C4-2B (cell line): Measurements from ENCODE around the gene SUPT16H.

Experiments
- ZFX ChIP-seq: fragments of 450-650 bp; IDR thresholded peaks from 2 replicates; pipeline ENCODE4 v1.6.1; 2017
- TF ChIP-seq, protein P1 (sequence below): fragments of 450-650 bp; conservative IDR thresholded peaks from 2 replicates; pipeline ENCODE4 v1.5.1; 2017; ENCODE audit warnings: mild to moderate bottlenecking

DNA sequence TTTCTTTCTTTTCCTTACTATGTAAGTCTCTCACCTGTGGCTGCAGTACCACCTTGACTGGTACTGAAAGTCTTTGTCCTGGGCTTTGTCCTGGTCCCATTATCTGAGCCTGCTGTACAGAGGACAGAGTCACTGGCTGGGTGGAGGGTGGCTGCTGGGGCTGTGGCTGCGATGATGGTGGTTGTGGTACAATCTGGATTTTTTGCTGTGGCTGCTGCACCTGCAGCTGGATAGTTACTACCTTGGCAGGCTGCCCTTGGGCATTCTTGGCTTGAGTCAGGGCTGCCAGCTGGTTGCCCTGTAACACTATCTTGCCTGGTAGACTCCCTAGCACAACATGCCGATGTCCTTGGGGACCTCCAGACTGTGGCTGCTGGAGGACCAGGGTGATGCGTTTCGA is 45.1 kb upstream of the SUPT16H start:
- TF ChIP-seq, protein P1, sequence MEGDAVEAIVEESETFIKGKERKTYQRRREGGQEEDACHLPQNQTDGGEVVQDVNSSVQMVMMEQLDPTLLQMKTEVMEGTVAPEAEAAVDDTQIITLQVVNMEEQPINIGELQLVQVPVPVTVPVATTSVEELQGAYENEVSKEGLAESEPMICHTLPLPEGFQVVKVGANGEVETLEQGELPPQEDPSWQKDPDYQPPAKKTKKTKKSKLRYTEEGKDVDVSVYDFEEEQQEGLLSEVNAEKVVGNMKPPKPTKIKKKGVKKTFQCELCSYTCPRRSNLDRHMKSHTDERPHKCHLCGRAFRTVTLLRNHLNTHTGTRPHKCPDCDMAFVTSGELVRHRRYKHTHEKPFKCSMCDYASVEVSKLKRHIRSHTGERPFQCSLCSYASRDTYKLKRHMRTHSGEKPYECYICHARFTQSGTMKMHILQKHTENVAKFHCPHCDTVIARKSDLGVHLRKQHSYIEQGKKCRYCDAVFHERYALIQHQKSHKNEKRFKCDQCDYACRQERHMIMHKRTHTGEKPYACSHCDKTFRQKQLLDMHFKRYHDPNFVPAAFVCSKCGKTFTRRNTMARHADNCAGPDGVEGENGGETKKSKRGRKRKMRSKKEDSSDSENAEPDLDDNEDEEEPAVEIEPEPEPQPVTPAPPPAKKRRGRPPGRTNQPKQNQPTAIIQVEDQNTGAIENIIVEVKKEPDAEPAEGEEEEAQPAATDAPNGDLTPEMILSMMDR, result no peak
- no peak for TF ChIP-seq ZFX
